PFSK-1 (cell line): Measurements from ENCODE around the gene RABGAP1L.

Experiments
- POLR2AphosphoS5 ChIP-seq: IDR thresholded peaks from 2 replicates; pipeline ENCODE4 v1.6.1; 2012; ENCODE audit warnings: low read depth, mild to moderate bottlenecking, control low read depth, low read length, moderate library complexity
- REST ChIP-seq, 2 experiments: IDR thresholded peaks; 2 replicates each; pipeline versions ENCODE4 v1.6.1 to v1.8.0; 2011 to 2012; ENCODE audit warnings: low read depth in 2 of 2, low read length in 2 of 2, control low read depth in 1 of 2, inconsistent platforms in 1 of 2, mild to moderate bottlenecking in 1 of 2, moderate library complexity in 1 of 2; ENCODE audit not compliant: insufficient read depth in 1 of 2
- SIN3A ChIP-seq: IDR thresholded peaks from 2 replicates; pipeline ENCODE4 v1.6.1; 2012; ENCODE audit warnings: mild to moderate bottlenecking, low read length, moderate library complexity, borderline replicate concordance; ENCODE audit not compliant: insufficient read depth
- TAF1 ChIP-seq: IDR thresholded peaks from 2 replicates; pipeline ENCODE4 v1.6.1; 2012; ENCODE audit warnings: low read length, control low read depth, borderline replicate concordance; ENCODE audit not compliant: insufficient read depth

- TF ChIP-seq POLR2AphosphoS5: no peak
- no peak for TF ChIP-seq REST (IDR thresholded peaks at IDR 0.05; ENCODE audit: insufficient read depth in 1 of 2, low read depth in 2 of 2, low read length in 2 of 2)
- TF ChIP-seq TAF1: no peak
- TF ChIP-seq SIN3A: no peak
Observed at GRCh38 chr1:174291059-174291458, 131.7 kb downstream of the RABGAP1L start.
